ENCODE data around the gene MRPS31. TPM values are rescaled to one million over a fixed set of nuclear protein-coding genes. Genes with fewer than 3 reads are reported as not detected.

Gene MRPS31
- total RNA-seq, 1 experiment from 2014 or later, result 22.8 TPM

DNA sequence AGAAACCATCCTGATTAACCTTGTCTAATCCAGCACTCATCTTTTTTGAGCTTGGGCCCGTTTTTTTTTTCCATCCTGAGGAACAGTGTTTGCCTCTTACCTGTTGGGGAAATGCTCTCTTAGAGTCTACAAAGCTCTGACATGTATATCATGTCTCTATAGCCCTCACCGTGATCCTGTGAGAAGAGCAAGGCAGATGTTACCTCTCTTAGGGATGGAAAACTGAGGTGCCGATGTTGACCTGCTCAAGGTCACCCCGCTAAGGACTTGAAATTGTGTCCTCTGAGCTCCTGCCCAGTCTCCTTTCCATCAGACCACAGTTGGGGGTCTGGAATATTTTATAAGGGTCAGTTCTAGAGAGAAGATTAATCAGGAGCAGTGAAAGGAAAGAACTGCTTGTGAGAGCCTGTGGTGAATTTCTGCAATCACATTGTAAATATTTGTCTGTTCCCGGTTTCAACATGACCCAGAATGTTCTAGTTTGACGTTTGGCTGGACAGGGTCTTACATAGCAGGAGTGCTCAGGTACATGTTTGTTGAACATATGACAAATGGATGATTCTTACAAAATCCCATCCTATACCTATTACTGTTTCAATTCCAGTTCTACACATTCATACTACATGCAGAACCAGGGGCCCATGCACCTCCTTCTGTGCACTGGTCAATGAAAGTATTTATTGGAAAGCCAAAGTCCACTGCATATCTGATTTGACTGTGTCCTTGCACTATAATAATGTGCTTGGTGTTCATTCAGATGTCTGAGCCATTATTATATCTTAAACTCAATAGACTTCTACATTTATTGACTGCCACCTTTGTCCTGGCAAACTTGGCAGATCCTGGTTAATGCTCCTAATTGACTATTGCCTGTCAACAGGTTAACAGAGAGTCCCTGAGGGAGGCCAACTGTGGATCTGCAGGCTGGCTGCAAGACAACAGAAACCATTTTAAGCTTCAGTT lies 30.5 kb upstream of the MRPS31 start:
- no peaks in the 10 kb centered on the region for H3K79me2 ChIP-seq (ENCODE audit: insufficient read depth, low read length)
- ChIA-PET RAD21 (ENCODE audit: low non-redundant PET in 1 of 2, low total read pairs in 2 of 2, uncharacterized antibody in 2 of 2, unreplicated experiment in 2 of 2) (no interaction called here), POLR2A (interaction anchor here (0.7 kb wide), 1 partner anchor 19 kb away, joined by 4 read pairs; no protein-coding TSS in a partner anchor), CTCF (interaction anchor here (0.5 kb wide), 1 partner anchor 26 kb away, joined by 3 read pairs; no protein-coding TSS in a partner anchor)
- H4K20me1 ChIP-seq (ENCODE audit: insufficient read depth), result no peaks in the 10 kb centered on the region
- H3K36me3 ChIP-seq (ENCODE audit: control insufficient read depth in 1 of 2, insufficient read depth in 2 of 2, low read length in 2 of 2), result peaks cover 10 to 24% of the 10 kb centered on the region in 2 experiments; a peak in 3 of 4 replicates
- no peaks in the 10 kb centered on the region for H3K9me2 ChIP-seq (ENCODE audit: insufficient read depth)
- no peak overlapping the region for H2AFZ ChIP-seq (ENCODE audit: low read depth, low read length, poor library complexity, severe bottlenecking)
- no peaks in the 10 kb centered on the region for H3K9me3 ChIP-seq (ENCODE audit: control insufficient read depth in 1 of 2, insufficient read depth in 1 of 2, low read depth in 1 of 2, low read length in 2 of 2)
- no peak overlapping the region for H3K4me3 ChIP-seq (replicated peaks in 1 of 2; ENCODE audit: low read depth in 1 of 2, low read length in 2 of 2)
- TF ChIP-seq RAD21 (IDR thresholded peaks at IDR 0.05; ENCODE audit: low read depth) (no peak), ZNF274 (IDR thresholded peaks at IDR 0.05; ENCODE audit: low read depth, low read length) (no peak), ELF1 (IDR thresholded peaks at IDR 0.05; ENCODE audit: borderline replicate concordance, low read depth) (no peak), CEBPB (IDR thresholded peaks at IDR 0.05; ENCODE audit: low read depth) (no peak), POLR2A (IDR thresholded peaks at IDR 0.05; ENCODE audit: borderline replicate concordance, extremely low read depth, insufficient read depth, insufficient read length) (no peak)
- TF ChIP-seq, protein P1, sequence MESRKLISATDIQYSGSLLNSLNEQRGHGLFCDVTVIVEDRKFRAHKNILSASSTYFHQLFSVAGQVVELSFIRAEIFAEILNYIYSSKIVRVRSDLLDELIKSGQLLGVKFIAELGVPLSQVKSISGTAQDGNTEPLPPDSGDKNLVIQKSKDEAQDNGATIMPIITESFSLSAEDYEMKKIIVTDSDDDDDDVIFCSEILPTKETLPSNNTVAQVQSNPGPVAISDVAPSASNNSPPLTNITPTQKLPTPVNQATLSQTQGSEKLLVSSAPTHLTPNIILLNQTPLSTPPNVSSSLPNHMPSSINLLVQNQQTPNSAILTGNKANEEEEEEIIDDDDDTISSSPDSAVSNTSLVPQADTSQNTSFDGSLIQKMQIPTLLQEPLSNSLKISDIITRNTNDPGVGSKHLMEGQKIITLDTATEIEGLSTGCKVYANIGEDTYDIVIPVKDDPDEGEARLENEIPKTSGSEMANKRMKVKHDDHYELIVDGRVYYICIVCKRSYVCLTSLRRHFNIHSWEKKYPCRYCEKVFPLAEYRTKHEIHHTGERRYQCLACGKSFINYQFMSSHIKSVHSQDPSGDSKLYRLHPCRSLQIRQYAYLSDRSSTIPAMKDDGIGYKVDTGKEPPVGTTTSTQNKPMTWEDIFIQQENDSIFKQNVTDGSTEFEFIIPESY (IDR thresholded peaks at IDR 0.05; ENCODE audit: extremely low read depth, insufficient replicate concordance, low read length), result no peak
- TF ChIP-seq, protein P2, sequence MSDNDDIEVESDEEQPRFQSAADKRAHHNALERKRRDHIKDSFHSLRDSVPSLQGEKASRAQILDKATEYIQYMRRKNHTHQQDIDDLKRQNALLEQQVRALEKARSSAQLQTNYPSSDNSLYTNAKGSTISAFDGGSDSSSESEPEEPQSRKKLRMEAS (IDR thresholded peaks at IDR 0.05), result no peak
- DNase-seq (ENCODE audit: low read depth, low spot score), result no peak
- no peak overlapping the region for H3K9ac ChIP-seq (ENCODE audit: low read length)
- no peaks in the 10 kb centered on the region for H3K4me1 ChIP-seq (ENCODE audit: control insufficient read depth in 1 of 2, insufficient read depth in 2 of 2, low read length in 2 of 2)
- H3K4me2 ChIP-seq (ENCODE audit: low read length), result no peak overlapping the region
- no peak overlapping the region for H3K27ac ChIP-seq (ENCODE audit: low read depth, low read length)
- no peaks in the 10 kb centered on the region for H3K27me3 ChIP-seq (ENCODE audit: insufficient read depth, low read length)
- no peak for ATAC-seq
- BruUV-seq (replicated peaks), result no TSS peak
- intact Hi-C loops (cut with micrococcal nuclease), result no loop called here
